Neural progenitor cell (in vitro differentiated cells): ENCODE results near the gene PDE6B. TPM values are rescaled to one million over a fixed set of nuclear protein-coding genes. Genes with fewer than 3 reads are reported as not detected.
A peak's percentile ranks its signal among the peaks of the same experiment; 100 is the strongest.
"Not testable (repeated sequence)": the region's sequence is repeated elsewhere in the genome, so short reads cannot be mapped to it uniquely, and the experiment has no call there.

ENCODE experiments used
- DNase-seq: peaks from one replicate; pipeline ENCODE4 v3.0.0-alpha.2; 2016; ENCODE audit warnings: low spot score
- H2AFZ ChIP-seq: fragments of 200-600 bp; sonication (generic); replicated peaks from 2 replicates; pipeline ENCODE4 v1.6.1; 2016; ENCODE audit warnings: antibody characterized with exemption
- H3F3A ChIP-seq: fragments of 200-600 bp; sonication (generic); 2 replicates; pipeline ENCODE4 v1.6.1; 2016; ENCODE audit warnings: antibody characterized with exemption, low read depth
- H3K27ac ChIP-seq: fragments of 200-600 bp; sonication (generic); 2 replicates; pipeline ENCODE4 v1.5.1; 2016; ENCODE audit warnings: mild to moderate bottlenecking
- H3K27me3 ChIP-seq: fragments of 200-600 bp; sonication (generic); 2 replicates; pipeline ENCODE4 v1.6.1; 2016; ENCODE audit warnings: mild to moderate bottlenecking, moderate library complexity
- H3K36me3 ChIP-seq: fragments of 200-600 bp; sonication (generic); 2 replicates; pipeline ENCODE4 v1.5.1; 2016
- H3K4me1 ChIP-seq: fragments of 200-600 bp; sonication (generic); 2 replicates; pipeline ENCODE4 v1.6.1; 2016; ENCODE audit warnings: mixed run types
- H3K4me2 ChIP-seq: fragments of 200-600 bp; sonication (generic); 2 replicates; pipeline ENCODE4 v1.6.1; 2016
- H3K4me3 ChIP-seq: fragments of 200-600 bp; sonication (generic); 2 replicates; pipeline ENCODE4 v1.5.1; 2016
- H3K79me2 ChIP-seq: fragments of 200-600 bp; sonication (generic); 2 replicates; pipeline ENCODE4 v1.6.1; 2016; ENCODE audit warnings: low read depth
- H3K9ac ChIP-seq: fragments of 200-600 bp; sonication (generic); 2 replicates; pipeline ENCODE4 v1.6.1; 2016
- H3K9me3 ChIP-seq: fragments of 200-600 bp; sonication (generic); 2 replicates; pipeline ENCODE4 v1.5.1; 2016; ENCODE audit warnings: low read depth
- H4K20me1 ChIP-seq: fragments of 200-600 bp; sonication (generic); 2 replicates; pipeline ENCODE4 v1.6.1; 2016; ENCODE audit warnings: low read depth
- H3K27ac Mint-ChIP-seq: 3 replicates; pipeline ENCODE4 v1.8.0; 2021; ENCODE audit warnings: mixed read lengths
- H3K27me3 Mint-ChIP-seq: 2 replicates; pipeline ENCODE4 v1.8.0; 2022; ENCODE audit warnings: low read depth, mild to moderate bottlenecking, inconsistent platforms, moderate library complexity, mixed read lengths; ENCODE audit not compliant: insufficient read depth
- H3K36me3 Mint-ChIP-seq: 3 replicates; pipeline ENCODE4 v1.8.0; 2021; ENCODE audit warnings: mixed read lengths
- H3K4me1 Mint-ChIP-seq: 3 replicates; pipeline ENCODE4 v1.8.0; 2021; ENCODE audit warnings: mixed read lengths
- H3K4me3 Mint-ChIP-seq: 3 replicates; pipeline ENCODE4 v1.8.0; 2021; ENCODE audit warnings: mild to moderate bottlenecking, moderate library complexity, mixed read lengths
- H3K9me3 Mint-ChIP-seq: 3 replicates; pipeline ENCODE4 v1.8.0; 2020; ENCODE audit warnings: mixed read lengths
- EZH2 ChIP-seq: fragments of 200-600 bp; sonication (generic); IDR thresholded peaks from 2 replicates; pipeline ENCODE4 v1.6.1; 2017; ENCODE audit warnings: antibody characterized with exemption, mild to moderate bottlenecking, moderate library complexity
- EZH2phosphoT487 ChIP-seq: fragments of 200-600 bp; sonication (generic); IDR thresholded peaks from 2 replicates; pipeline ENCODE4 v1.6.1; 2017; ENCODE audit warnings: antibody characterized with exemption
- total RNA-seq: library from RNA; depleted of rRNA; stranded (reverse); fragments of >200 nt; gene quantifications from 2 replicates; pipeline ENCODE4 v1.2.3, GENCODE V29; 2015; ENCODE audit warnings: low replicate concordance
- TF ChIP-seq, protein P1 (sequence below): fragments of 200-600 bp; sonication (generic); IDR thresholded peaks from 2 replicates; pipeline ENCODE4 v1.5.1; 2017; ENCODE audit warnings: antibody characterized with exemption, mild to moderate bottlenecking

PDE6B gene
- total RNA-seq, 1 donor from 2014 or later: 4.3 TPM

DNA sequence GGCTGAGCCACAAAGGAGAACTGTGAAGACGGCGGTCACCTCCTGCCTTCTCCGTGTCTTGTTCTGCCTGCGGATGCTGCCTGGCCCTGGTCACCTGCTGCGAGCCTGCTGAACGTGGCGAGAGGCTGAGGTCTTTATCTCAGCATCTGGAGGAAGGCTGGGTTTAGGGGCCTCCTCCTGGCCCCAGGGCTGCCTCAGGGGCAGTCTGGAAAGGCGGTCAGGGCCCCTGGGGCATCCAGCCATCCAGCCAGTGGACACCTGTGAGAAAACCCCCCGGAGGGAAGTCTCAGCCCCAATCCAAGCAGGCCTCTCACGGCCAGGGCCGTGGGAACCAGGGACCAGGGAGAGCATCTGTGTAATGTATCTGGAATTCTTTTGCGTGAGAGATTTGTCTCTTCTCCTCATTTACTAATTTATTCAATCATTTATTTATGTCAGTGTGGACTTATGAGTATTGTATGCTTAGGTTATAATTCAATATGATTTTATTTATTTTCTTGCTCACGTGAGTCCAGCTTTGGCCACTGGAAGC is 11.3 kb downstream of the PDE6B start:
- H3K4me2 ChIP-seq: no peak overlapping the region
- peaks cover 11% of the 10 kb centered on the region for H3K4me1 Mint-ChIP-seq
- TF ChIP-seq, protein P1, sequence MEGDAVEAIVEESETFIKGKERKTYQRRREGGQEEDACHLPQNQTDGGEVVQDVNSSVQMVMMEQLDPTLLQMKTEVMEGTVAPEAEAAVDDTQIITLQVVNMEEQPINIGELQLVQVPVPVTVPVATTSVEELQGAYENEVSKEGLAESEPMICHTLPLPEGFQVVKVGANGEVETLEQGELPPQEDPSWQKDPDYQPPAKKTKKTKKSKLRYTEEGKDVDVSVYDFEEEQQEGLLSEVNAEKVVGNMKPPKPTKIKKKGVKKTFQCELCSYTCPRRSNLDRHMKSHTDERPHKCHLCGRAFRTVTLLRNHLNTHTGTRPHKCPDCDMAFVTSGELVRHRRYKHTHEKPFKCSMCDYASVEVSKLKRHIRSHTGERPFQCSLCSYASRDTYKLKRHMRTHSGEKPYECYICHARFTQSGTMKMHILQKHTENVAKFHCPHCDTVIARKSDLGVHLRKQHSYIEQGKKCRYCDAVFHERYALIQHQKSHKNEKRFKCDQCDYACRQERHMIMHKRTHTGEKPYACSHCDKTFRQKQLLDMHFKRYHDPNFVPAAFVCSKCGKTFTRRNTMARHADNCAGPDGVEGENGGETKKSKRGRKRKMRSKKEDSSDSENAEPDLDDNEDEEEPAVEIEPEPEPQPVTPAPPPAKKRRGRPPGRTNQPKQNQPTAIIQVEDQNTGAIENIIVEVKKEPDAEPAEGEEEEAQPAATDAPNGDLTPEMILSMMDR: no peak
- TF ChIP-seq EZH2 (no peak), EZH2phosphoT487 (no peak)
- no peaks in the 10 kb centered on the region for H3K79me2 ChIP-seq
- no peaks in the 10 kb centered on the region for H3K27me3 ChIP-seq
- H4K20me1 ChIP-seq: no peaks in the 10 kb centered on the region
- no peak overlapping the region for H3K27ac ChIP-seq
- peaks cover 3% of the 10 kb centered on the region for H3K36me3 Mint-ChIP-seq
- H3K9ac ChIP-seq: no peak overlapping the region
- H2AFZ ChIP-seq: no peak overlapping the region
- no peaks in the 10 kb centered on the region for H3F3A ChIP-seq
- H3K36me3 ChIP-seq: no peaks in the 10 kb centered on the region
- H3K4me3 Mint-ChIP-seq: no peak overlapping the region
- H3K27me3 Mint-ChIP-seq: peaks cover 10% of the 10 kb centered on the region
- DNase-seq: peak; percentile 1
- H3K4me3 ChIP-seq: no peak overlapping the region
- H3K4me1 ChIP-seq: no peaks in the 10 kb centered on the region
- H3K9me3 Mint-ChIP-seq: peaks cover 14% of the 10 kb centered on the region
- H3K27ac Mint-ChIP-seq: no peak overlapping the region
- H3K9me3 ChIP-seq: no peaks in the 10 kb centered on the region

DNA sequence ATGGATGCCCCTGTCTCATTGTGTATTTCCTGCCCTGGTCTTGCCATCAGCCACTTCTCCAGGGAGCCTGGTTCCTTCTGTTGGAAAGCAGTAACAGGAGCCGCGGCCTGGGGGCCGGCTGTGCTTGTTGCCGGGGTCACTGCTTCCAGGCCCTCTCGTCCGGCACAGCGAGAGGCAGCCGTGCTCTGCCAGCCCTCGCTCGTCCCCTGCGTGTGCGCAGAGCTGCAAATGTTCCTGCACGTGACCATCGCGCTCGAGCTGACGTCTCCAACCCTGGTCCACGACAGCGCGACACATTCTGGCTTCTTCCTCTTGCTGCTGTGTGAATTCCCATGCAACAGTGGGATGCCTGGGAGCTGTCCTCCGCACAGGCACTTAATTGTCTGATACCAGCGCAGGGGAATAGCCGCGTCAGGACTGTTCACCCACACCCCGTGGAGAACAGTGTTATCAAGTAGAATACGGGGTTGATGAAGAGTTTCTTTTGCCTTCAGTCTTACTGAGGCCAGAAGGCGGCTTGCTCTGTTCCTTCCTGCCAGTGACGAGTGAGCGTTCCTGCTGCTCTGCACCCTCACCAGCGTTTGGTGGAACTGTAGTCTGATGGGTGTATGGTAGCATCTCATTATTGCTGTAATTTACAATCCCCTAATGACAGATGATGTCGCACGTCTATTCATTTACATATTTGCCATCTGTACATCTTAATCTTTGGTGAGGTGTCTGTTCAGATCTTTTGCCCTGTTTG is 12.3 kb downstream of the PDE6B start:
- H3K27me3 Mint-ChIP-seq: peaks cover 10% of the 10 kb centered on the region
- no peak overlapping the region for H3K9ac ChIP-seq
- no peaks in the 10 kb centered on the region for H3K27me3 ChIP-seq
- H3K79me2 ChIP-seq: no peaks in the 10 kb centered on the region
- no peak overlapping the region for H3K4me2 ChIP-seq
- no peak for DNase-seq
- no peaks in the 10 kb centered on the region for H3K36me3 ChIP-seq
- no peak overlapping the region for H3K4me3 ChIP-seq
- H3K36me3 Mint-ChIP-seq: peaks cover 1% of the 10 kb centered on the region
- H3K4me3 Mint-ChIP-seq: no peak overlapping the region
- no peaks in the 10 kb centered on the region for H3F3A ChIP-seq
- no peak overlapping the region for H3K27ac ChIP-seq
- H3K9me3 ChIP-seq: no peaks in the 10 kb centered on the region
- H2AFZ ChIP-seq: no peak overlapping the region
- TF ChIP-seq EZH2: no peak
- TF ChIP-seq, protein P1: no peak
- no peak for TF ChIP-seq EZH2phosphoT487
- H4K20me1 ChIP-seq: no peaks in the 10 kb centered on the region
- no peaks in the 10 kb centered on the region for H3K4me1 ChIP-seq
- H3K4me1 Mint-ChIP-seq: peaks cover 11% of the 10 kb centered on the region
- H3K9me3 Mint-ChIP-seq: peaks cover 8% of the 10 kb centered on the region
- no peak overlapping the region for H3K27ac Mint-ChIP-seq

DNA sequence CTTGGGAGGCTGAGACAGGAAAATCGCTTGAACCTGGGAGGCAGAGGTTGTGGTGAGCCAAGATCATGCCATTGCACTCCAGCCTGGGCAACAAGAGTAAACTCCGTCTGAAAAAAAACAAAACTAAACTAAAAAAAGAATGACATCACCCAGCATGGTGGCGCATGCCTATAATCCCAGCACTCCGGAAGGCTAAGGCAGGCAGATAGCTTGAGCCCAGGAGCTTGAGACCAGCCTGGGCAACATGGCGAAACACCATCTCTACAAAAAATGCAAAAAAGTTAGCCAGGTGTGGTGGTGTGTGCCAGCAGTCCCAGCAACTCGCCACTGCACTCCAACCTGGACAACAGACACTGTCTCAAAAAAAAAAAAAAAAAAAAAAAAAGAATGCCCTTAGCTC is 17.0 kb downstream of the PDE6B start:
- not testable (repeated sequence) for H2AFZ ChIP-seq, H3K36me3 Mint-ChIP-seq, H3K27me3 Mint-ChIP-seq, H3K27ac Mint-ChIP-seq, H3F3A ChIP-seq, H3K36me3 ChIP-seq, H4K20me1 ChIP-seq, H3K4me3 Mint-ChIP-seq, H3K27ac ChIP-seq, H3K9me3 Mint-ChIP-seq, H3K9me3 ChIP-seq, DNase-seq, H3K79me2 ChIP-seq, H3K9ac ChIP-seq, H3K4me1 Mint-ChIP-seq, H3K4me2 ChIP-seq, H3K27me3 ChIP-seq, H3K4me3 ChIP-seq, H3K4me1 ChIP-seq

DNA sequence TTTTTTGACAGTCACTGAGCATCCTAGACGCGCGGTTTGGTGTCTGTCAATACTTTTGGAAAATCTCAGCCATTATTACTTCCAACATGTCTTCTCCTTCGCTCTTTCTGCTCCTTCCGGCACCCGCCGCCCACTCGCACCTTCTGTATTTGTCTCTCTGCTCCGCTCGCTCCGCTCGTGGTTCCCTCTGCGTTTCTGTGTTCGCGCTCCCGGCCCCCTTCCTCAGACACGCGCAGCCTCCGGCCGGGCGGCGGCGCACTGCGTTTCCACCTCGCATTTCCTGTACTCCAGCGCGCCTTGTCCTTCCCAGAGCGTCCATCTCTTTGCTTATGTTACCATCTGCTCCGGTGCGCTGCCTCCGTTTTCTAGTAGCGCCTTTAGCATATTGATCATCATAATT is 21.1 kb downstream of the PDE6B start:
- no peaks in the 10 kb centered on the region for H3K79me2 ChIP-seq
- H3K9ac ChIP-seq: no peak overlapping the region
- Mint-ChIP-seq H3K4me1 (no peaks in the 10 kb centered on the region), H3K27me3 (peaks cover 2% of the 10 kb centered on the region), H3K36me3 (no peaks in the 10 kb centered on the region), H3K27ac (no peak overlapping the region), H3K4me3 (no peak overlapping the region), H3K9me3 (peaks cover 7% of the 10 kb centered on the region)
- TF ChIP-seq, protein P1: no peak
- no peak for TF ChIP-seq EZH2phosphoT487
- TF ChIP-seq EZH2: no peak
- no peak overlapping the region for H3K4me2 ChIP-seq
- no peak overlapping the region for H3K4me3 ChIP-seq
- peaks cover 13% of the 10 kb centered on the region for H3K4me1 ChIP-seq
- peaks cover 10% of the 10 kb centered on the region for H3F3A ChIP-seq
- H3K27ac ChIP-seq: no peak overlapping the region
- H3K27me3 ChIP-seq: no peaks in the 10 kb centered on the region
- no peaks in the 10 kb centered on the region for H3K36me3 ChIP-seq
- DNase-seq: no peak
- no peak overlapping the region for H2AFZ ChIP-seq
- no peaks in the 10 kb centered on the region for H3K9me3 ChIP-seq
- H4K20me1 ChIP-seq: no peaks in the 10 kb centered on the region
